Activated T-cell treated with anti-CD3 and anti-CD28 coated beads, Interleukin-2, amount 50 U/mL, for 1 hour (primary cell): ENCODE data around the gene PSMA2.
A peak's percentile ranks its signal among the peaks of the same experiment; 100 is the strongest.
"Not testable (repeated sequence)": the region's sequence is repeated elsewhere in the genome, so short reads cannot be mapped to it uniquely, and the experiment has no call there.

Source experiments
- DNase-seq: peaks from one replicate; pipeline ENCODE4 v3.0.0-alpha.2; 2020

PSMA2 gene

GRCh38 chr7:42900842-42901241 lies 31.1 kb downstream of the PSMA2 start:
- no peak for DNase-seq

GRCh38 chr7:42893346-42894240 lies 38.4 kb downstream of the PSMA2 start:
- no peak for DNase-seq

- no peak for DNase-seq
Observed at GRCh38 chr7:42886893-42887505, 45.0 kb downstream of the PSMA2 start.

- no peak for DNase-seq
Observed at GRCh38 chr7:42886129-42886528, 45.8 kb downstream of the PSMA2 start.

GRCh38 chr7:42885183-42885582 lies 46.8 kb downstream of the PSMA2 start:
- DNase-seq, result not testable (repeated sequence)

- no peak for DNase-seq
Observed at GRCh38 chr7:42883950-42884349, 48.0 kb downstream of the PSMA2 start.

GRCh38 chr7:42880392-42880791 lies 51.6 kb downstream of the PSMA2 start:
- no peak for DNase-seq

GRCh38 chr7:42878303-42878702 lies 53.7 kb downstream of the PSMA2 start:
- DNase-seq, result no peak

- DNase-seq, result no peak
Observed at GRCh38 chr7:42877862-42878261, 54.1 kb downstream of the PSMA2 start.

- peak; percentile 35 for DNase-seq
Observed at GRCh38 chr7:42876182-42877068, 55.5 kb downstream of the PSMA2 start.

- DNase-seq, result no peak
Observed at GRCh38 chr7:42869131-42870020, 62.6 kb downstream of the PSMA2 start.

GRCh38 chr7:42868480-42868879 lies 63.5 kb downstream of the PSMA2 start:
- DNase-seq, result no peak
